Mammary epithelial cell (primary cell): ENCODE measurements around the gene TIPARP.

Source experiments
- EZH2 ChIP-seq: IDR thresholded peaks from 2 replicates; pipeline ENCODE4 v1.6.1; 2012; ENCODE audit warnings: low read length, inconsistent platforms, borderline replicate concordance
- TF ChIP-seq, protein P1 (sequence below), 2 donors: IDR thresholded peaks in 1 of 2; conservative IDR thresholded peaks in 1 of 2; 2 replicates each; pipeline ENCODE4 v1.5.1; 2011 to 2012; ENCODE audit warnings: inconsistent platforms in 2 of 2, low read length in 2 of 2, mild to moderate bottlenecking in 2 of 2, control low read depth in 1 of 2, low read depth in 1 of 2; ENCODE audit not compliant: insufficient read depth in 1 of 2; ENCODE audit errors: extremely low read depth in 1 of 2

DNA sequence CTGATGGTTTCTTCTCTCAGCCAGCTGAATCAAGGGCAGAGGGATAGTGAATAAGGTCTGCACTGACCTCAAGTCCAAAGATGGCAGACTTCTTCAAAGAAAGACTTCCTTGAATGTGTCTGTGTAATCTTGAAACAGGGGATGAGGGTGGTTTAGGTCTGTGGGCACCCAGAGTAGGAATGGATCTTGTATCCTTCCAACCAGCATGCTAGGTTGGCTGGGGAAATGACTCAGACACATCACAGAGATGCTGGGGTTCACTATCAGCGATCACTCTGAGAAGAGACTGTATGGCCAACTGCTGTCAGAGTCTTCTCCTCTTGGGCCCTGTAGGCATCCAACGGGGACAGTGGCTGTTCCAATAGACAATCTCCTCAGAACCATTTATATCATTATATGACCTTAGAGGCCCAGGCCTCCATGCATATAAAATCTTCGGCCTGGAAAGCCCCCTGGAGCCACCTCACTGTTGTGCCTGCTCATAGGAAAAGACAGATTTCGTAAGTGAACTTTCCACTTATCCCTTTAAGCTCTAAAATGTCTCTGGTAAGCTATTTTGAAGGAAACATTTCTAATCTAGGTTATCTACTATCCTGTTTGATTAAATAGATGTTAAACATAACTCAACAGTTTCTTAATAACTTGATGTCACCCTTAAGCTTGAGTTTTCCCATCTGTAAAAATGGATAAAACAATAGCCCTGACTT, 58.5 kb downstream of the TIPARP start:
- TF ChIP-seq, protein P1, sequence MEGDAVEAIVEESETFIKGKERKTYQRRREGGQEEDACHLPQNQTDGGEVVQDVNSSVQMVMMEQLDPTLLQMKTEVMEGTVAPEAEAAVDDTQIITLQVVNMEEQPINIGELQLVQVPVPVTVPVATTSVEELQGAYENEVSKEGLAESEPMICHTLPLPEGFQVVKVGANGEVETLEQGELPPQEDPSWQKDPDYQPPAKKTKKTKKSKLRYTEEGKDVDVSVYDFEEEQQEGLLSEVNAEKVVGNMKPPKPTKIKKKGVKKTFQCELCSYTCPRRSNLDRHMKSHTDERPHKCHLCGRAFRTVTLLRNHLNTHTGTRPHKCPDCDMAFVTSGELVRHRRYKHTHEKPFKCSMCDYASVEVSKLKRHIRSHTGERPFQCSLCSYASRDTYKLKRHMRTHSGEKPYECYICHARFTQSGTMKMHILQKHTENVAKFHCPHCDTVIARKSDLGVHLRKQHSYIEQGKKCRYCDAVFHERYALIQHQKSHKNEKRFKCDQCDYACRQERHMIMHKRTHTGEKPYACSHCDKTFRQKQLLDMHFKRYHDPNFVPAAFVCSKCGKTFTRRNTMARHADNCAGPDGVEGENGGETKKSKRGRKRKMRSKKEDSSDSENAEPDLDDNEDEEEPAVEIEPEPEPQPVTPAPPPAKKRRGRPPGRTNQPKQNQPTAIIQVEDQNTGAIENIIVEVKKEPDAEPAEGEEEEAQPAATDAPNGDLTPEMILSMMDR (conservative IDR thresholded peaks at IDR 0.05 in 1 of 2, IDR thresholded peaks at IDR 0.05 in 1 of 2; ENCODE audit: extremely low read depth in 1 of 2, insufficient read depth in 1 of 2, low read depth in 1 of 2, low read length in 2 of 2) = no peak
- TF ChIP-seq EZH2 = no peak
